HG03039 (cell line): ENCODE data around the gene ENTPD8.
A peak's percentile ranks its signal among the peaks of the same experiment; 100 is the strongest.
"Not testable (repeated sequence)": the region's sequence is repeated elsewhere in the genome, so short reads cannot be mapped to it uniquely, and the experiment has no call there.

Experiments
- ATAC-seq: cut with Tn5 transposase; IDR thresholded peaks from one replicate; pipeline ENCODE4 v1.9.1; 2021; ENCODE audit warnings: mild to moderate bottlenecking, moderate library complexity; ENCODE audit not compliant: unreplicated experiment

The ENTPD8 gene

DNA sequence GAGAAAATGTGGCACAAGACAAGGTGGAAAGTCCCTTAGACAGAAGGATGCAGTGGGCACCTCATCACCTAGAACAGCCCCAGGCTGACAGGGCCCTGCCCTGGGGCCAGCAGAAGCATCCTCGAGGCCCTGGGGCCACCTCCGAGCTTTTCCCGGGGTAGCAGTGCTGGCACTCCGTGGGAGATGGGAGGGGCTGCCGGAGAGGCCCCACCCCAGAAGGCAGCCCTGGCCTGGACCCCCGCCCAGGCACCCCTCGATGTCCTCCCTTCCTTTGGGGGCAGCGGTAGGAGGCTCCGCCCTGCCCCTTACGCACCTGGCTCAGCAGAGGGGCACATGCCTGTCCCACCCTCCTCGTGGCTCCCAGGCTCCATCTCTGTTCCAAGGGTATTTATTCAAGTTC is 35.7 kb upstream of the ENTPD8 start:
- no peak for ATAC-seq

DNA sequence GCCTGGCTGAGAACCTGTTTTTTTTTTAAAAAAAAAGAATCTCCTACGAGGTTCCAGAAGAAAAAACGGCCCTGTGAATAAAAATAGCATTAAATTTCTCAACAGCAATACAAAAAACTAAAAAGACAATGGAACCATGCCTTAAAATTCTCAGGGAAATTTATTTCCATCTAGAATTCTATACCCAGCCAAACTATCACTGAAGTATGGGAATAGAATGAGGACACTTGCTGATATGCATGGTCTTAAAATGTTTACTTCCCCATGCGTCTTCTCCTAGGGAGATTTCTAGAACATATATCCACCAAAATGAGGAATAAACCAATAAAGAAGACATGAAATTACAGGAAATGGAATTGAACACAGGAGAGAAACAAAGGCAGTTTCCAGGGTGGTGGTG is 34.5 kb upstream of the ENTPD8 start:
- no peak for ATAC-seq

DNA sequence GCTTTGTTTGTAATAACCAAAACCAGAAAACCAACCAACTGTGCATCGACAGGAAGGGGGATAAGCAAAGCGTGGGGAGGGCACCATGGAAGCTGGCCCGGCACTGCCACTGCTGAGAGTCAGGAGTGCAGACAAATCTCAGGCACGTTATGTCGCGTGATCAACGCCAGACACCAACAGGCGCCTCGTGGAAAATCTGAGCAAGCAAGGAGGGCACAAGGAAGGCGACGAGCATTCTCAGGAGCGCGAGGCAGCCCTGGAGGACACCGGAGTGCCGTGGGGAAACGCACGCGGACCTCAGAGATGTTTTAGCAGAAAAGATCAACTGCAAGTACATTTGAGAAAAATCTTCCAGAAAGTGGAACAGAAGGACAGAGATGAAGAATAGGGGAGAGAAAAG is 33.1 kb upstream of the ENTPD8 start:
- ATAC-seq: no peak

DNA sequence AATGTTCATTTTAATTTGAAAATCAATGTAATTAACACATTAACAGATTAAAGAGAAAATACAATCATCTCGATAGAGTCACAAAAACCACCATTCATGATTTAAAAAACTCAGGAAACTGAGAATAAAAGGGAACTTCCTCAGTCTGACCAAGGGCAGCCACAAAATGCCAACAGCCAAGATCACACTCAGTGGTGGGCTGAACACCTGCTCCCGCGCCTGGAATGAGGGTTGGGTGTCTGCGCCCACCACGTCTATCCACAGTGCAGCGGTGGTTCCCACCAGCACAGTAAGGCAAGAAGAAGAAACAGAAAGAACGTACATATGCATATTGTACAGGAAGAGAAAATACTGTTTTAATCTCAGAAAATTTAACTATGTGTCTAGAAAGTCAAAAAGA is 29.6 kb upstream of the ENTPD8 start:
- no peak for ATAC-seq

DNA sequence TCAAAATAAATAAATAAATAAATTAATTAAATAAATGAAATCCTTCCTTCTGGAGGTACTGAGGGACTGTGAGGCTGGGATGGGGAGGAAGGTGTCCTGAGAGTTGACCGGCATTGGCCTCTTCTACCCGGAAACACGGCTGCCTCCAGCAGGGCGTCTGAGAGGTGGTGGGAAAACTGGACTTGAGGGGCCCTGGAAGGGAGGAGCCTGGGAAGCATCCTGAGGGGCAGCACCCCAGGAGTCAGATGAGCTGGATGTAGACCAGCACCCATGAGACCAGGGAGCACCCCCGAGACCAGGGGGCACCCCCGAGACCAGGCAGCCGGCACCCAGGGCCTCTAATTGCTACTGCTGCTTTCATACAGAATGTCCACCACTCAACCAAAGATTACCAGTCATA is 26.7 kb upstream of the ENTPD8 start:
- ATAC-seq: no peak

DNA sequence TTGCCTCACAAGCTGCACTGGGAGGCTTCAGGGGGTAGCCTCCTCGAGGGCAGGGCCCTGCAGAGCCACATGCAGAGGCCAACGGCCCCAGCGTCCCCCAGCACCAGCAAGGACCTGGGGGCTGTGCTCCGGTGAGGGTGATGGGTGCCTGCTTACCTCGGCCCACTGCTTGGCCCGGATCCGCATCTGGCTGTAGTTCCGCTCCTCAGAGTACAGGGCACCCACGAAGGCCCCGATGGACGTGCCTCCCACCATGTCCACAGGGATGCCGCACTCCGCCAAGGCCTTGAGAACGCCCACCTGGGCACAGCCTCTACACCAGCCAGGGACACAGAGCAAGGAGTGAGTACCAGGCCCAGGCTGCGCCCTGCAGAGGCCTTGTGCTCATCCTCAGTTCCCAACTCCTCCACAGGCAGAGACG is 26.0 kb upstream of the ENTPD8 start:
- no peak for ATAC-seq

DNA sequence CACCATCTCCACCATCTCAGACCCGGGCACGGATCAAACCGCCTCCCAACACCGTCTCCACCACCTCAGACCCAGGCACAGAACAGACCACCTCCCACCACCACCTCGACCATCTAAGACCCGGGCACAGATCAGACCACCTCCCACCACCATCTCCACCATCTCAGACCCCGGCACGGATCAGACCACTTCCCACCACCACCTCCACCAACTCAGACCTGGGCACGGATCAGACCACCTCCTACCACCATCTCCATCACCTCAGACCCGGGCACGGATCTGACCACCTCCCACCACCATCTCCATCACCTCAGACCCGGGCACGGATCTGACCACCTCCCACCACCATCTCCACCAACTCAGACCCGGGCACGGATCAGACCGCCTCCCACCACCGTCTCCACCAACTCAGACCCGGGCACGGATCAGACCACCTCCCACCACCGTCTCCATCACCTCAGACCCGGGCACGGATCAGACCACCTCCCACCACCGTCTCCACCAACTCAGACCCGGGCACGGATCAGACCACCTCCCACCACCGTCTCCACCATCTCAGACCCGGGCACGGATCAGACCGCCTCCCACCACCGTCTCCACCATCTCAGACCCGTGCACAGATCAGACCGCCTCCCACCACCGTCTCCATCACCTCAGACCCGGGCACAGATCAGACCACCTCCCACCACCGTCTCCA is 25.4 kb upstream of the ENTPD8 start:
- not testable (repeated sequence) for ATAC-seq

DNA sequence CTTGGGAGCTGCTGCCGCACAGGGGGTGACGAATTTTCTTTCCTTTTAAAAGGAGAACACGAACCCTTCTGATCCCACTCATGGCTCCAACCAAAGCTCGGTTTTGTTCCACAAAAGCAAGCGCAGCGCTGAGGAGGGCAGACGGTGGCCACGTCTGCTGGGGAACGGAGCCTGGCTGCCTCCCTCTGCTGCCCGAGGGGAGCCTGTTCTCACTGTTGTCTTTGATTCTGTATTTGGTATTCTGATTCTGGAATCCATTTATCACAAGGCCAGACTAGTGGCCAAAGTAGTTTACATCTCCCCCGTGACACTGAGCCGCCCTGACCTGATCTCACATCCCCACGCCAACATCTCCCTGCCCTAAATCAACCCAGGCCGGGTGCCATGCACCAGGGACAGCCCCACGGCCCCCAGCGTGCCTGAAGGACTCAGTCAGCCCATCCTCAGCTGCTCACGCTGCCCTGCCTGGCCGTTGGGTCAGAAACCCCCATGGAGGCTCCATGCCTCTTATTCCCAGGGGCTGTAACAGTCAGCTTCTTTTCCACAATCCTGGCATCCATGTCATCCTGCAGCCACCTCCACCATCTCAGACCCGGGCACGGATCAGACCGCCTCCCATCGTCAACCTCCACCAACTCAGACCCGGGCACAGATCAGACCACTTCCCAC is 24.7 kb upstream of the ENTPD8 start:
- ATAC-seq: no peak

DNA sequence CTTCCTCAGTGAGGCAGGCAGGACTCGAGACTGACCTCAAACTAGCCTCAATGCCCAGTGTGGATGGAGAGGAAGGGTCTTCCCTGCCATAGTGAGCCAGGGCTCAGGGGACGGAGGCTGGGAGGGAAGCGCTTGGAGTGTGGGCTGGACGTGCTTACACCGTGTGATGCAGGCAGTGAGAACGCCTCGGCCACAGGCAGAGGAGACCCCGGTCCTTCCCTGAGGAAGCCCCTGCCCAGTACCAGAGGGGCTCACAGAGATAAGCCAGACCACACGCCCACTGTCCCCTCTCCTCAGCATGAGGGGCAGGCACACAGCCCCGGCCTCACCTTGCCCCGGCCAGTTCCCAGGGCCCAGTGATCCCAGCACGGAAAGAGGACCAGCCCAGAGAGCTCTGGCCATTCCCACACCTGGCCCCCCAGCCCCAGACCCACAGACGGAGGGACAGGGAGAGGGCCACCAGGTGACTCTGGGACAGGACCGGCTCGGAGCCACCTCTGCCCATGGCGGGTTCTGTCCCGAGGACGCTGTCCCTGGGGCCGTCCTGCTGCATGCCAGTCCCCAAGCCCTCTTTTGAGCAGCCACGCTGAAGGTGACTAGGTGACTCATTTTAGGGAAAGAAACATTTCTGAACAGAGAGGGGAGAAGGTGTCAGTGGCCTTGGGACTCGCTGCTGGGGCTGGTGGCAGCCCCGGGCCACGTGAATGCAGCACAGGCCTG is 24.0 kb upstream of the ENTPD8 start:
- ATAC-seq: no peak

DNA sequence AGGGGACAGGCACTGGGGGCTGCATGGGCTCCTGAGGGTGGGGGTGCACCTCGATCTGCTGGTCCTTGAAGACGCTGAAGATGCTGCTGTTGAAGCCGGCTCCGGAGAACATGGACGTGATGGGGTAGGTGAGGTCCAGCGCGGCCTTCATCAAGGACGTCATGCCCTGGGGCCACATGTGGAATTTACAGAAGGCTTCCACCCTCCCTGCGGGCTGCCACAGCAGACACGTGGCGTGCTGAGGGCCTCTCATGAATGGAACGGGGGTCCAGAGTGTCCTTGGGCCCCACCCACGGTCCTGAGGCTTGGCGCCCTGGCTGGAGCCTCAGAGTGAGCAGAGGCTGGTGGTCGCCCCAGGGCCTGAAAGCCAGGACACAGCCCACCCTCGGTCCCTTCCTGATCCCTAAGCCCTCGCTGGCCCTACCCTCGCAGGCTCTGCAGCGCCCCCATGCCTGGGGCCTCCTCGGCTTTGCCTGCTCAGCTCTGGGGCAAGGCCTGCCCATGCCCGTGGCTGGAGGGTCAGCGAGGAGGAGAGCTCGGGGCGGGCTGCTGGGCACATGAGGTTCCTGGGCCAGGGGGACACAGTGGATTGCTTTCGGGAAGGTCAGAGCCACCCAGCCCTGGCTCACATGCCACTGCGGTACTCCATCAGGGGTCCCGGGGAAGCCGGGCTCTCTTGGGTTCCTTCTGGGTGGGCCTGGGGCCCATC is 23.3 kb upstream of the ENTPD8 start:
- no peak for ATAC-seq

DNA sequence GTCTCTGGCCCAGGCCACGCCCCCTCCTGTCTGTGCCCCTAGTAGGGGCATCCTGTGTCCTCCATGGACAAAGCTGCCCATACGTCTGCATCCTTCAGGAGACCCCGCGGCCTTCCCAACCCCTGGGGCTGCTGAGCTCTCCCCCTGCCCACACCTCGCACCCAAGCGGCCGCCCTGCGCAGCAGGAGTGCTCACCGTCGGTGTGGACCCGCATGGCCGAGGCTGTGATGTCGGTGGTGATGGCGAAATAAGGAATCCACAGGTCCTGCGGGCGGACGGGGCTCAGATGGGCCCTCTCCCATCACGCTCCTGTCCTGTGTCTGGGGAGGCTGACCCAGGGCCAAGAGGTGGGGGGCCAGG is 22.8 kb upstream of the ENTPD8 start:
- ATAC-seq: no peak

DNA sequence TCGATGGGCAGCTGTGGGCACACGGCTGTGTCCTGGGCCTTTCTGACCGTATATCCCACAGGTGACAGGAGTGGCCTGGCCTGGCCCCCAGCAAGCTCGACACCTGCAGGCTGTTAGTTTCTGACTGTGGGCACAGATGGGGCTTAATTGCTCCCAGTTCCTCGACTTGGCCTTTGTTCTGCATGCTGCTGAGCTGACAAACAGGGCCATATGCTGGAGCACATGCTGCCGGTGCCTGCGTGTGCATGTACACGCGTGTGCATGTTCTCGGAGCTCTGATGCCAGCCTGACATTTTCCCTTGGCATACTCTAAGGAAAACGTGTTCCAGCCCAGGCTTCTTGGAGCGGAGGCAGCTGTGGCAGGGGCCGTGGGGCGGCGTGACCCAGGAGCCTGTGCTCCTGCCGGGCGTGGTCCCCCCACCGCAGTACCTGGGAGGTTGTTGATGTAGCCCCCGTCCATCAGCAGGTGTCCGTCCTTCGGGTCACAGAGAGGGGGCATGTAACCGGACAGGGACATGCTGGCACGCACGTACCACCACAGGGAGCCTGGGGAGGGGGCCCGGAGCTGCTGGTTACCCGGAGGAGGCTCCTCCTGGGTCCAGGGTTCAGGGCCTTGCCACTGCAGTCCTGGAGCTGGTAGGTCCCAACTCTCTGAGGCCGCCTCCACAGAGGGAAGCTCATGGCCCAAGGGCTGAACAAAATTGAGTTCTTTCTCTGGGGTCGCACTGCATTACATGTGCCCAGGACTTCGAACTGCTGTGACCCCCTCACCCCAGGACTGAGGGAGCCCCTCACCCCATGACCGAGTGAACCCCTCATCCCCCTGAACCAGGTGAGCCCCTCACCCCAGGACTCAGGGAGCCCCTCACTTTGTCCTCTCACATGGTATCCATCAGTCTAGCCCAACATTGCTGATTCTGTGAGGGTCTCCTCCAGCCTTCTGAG is 22.1 kb upstream of the ENTPD8 start:
- no peak for ATAC-seq

DNA sequence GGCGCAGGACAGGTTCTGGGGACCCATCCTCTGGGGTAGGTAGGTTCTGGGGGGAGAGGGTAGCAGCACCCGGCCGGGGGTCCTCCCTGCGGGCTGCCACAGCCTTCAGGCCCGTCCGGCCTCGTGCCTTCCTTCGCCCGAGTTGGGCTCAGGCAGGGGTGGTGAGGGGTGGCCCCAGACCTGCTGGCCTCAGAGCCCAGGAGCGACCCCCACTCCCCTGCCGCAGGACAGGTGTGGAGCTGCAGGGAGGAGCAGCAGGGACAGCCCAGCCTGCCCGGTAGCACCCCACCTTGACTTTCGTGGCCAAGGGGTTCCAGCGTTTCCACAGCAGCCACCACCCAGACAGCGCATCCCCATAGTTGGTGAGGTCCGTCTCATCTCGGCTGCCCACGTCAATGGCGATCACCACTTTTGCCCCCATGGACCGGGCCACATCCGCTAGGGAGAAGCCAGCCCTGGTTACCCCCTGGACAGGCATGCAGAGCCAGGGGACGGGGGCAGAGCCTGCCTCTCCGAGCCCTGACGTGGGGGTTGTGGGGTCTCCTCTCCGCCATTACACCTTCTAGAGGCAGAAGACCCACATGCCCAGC is 21.3 kb upstream of the ENTPD8 start:
- ATAC-seq: no peak

DNA sequence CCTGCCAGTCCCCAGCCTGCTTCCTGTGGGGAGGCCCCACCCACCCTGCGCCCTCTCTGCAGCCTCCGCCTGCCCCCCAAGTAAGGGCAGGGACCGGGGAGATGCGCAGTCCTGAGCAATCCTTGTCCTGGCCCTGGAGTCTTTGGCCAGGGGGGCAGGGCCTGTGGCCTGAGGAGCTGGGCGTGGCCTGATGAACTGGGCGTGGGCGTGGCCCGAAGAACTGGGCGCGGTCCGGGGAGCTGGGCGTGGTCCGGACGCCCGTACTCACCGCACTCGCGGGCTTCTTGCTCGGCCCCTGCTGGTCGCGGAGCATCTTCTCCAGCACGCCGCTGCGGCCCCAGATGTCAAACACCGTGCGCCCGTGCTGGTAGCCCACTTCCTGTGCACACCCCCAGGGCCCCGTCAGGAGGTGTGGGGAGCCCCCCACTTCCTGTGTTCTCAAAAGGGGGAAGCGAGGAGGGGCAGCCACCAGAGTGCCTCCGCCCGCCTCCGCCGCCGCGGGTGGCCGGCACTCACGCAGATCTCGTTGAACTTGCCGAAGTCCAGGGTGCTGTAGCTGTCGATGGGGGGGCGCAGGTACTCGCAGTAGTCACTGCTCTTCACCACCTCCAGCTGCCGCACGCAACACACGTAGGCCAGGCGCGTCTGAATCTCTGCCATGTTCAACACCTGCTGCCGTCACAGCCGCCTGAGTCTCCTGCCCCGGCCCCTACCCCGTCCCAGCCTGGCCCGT is 20.7 kb upstream of the ENTPD8 start:
- ATAC-seq: no peak

DNA sequence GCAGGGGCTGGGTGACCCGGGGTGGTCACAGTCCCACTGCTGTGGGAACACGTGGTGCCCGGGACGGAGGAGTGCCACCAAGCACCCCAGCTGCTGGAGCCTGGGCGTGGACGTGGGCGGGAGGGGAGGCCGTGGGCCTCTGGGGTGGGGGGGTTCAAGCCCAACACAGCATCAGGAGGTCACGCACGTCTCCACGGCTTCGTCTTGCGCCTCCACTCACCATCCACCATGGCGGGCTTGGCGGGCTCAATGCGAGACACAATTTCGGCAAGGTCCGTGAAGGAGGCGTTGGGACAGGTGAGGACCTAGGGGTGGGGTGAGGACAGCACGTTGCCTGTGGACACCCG is 20.1 kb upstream of the ENTPD8 start:
- ATAC-seq: no peak

DNA sequence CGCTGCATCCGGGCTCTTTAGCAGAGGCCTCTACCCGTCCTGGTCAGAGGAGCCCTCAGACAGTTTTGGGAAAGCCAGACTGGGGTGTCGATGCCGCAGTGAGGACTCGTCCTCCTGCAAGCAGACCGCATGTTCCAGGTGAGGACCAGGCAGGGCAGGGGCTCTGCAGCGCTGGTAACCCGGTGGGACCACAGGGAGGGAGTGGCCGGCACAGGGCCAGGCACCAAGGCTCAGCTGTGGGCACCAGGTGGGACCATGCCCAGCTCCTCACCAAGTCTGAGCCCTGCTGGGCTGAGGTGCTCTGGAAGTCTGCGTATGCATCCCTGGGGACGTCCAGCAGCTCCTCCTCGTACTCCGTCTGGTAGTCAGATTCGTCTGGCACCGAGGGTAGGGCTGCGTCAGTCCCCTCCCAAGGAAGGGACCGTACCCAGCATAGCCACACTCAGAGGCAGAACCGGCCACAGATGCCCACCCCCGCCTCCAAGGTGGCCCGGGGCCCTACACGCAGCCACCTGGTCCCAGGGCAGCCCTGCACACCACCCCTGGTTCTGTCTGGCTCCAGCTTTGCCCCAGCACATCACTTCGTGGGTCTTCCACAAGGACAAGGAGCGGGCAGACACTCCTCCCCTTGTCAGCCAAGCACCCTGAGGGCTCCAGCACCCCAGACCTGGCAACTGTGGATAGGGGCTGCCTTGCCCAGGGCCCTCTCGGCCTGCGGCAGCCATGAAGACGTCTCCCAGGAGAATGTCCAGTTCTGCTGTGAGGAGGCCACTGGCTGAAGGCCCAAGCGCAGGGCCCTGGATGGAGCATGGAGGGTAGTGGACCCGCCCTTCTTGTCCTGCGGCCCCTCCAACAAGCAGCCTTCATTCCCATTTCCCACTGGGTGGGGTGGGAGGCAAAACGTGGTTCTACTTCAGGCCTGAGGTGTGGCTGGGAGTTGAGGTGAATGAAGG is 19.5 kb upstream of the ENTPD8 start:
- ATAC-seq: no peak

DNA sequence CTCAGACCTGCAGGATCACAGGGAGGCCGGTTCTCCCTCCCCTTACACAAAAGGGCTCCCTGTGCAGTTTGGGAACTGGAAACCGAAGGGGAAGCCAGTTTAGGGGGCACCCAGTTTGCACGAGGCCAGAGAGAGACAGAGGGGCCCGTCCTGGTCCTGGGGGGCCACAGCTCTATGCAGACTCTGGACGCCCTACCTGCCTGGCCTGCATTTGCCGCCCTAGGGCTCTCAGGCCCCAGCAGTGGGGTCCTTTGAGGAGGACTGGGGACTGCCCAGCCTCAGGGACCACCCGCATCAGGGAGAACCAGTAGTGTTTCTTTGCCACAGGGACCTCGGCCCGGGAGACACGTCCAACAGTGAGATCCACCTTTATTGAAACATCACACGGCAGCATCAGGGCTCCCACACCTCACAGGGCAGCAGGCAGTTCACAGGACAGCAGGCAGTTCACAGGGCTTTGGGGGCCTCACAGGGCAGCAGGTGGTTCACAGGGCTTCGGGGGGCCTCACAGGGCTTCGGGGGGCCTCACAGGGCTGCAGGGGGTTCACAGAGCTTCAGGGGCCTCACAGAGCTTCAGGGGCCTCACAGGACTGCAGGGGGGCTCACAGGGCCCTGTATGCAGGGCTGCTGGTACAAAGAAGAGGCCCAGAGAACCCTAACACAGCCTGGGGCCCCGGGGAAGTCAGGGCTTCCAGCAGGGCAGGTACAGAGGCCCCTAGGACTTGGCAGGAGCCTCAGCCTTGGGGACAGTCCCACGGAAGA is 18.6 kb upstream of the ENTPD8 start:
- no peak for ATAC-seq

DNA sequence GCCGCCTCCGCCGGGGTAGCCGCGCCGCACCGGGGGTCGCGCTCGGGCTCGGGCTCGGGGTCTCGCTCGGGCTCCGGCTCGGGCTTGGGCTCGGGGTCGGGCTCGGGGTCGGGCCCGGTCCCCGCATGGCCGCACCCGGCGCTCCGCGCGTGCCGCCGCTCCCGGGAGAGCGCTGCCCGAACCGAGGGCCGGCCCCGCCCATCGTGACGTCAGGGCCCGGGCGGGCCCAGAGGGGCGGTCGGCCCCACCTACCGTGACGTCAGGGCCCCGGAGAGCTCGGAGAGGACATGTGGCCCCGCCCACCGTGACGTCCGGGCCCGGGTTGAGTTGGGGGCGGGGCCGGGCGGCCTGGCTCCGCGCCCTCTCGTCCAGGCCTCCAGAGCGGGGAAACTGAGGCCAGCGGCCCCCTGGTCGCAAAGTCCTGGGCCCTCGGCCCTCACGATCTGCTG is 18.0 kb upstream of the ENTPD8 start, which contains the start of gene NSMF:
Gene NSMF, minus strand, starts transcription at position 183 of the 449 bp plus-strand sequence. CDS start 232 bp downstream, outside the sequence.
- ATAC-seq: peak; percentile 67
